ENCODE data around the gene CFAP299.

- no peak for TF ChIP-seq TCF7L2 (IDR thresholded peaks at IDR 0.05; ENCODE audit: low read depth, low read length)
- TF ChIP-seq GABPB1 (CRISPR knock-in tag; IDR thresholded peaks at IDR 0.05), result no peak
- no peak for TF ChIP-seq RFX5 (IDR thresholded peaks at IDR 0.05; ENCODE audit: low read depth, low read length)
Measured at GRCh38 chr4:80500613-80501012, 165.1 kb downstream of the CFAP299 start.

Data from K562 (cell line).